ENCODE measurements around the gene HS6ST1. TPM values are rescaled to one million over a fixed set of nuclear protein-coding genes. Genes with fewer than 3 reads are reported as not detected.
A peak's percentile ranks its signal among the peaks of the same experiment; 100 is the strongest.

HS6ST1 gene
- total RNA-seq, 2 experiments from 2014 or later = 7.0 to 8.6 TPM

DNA sequence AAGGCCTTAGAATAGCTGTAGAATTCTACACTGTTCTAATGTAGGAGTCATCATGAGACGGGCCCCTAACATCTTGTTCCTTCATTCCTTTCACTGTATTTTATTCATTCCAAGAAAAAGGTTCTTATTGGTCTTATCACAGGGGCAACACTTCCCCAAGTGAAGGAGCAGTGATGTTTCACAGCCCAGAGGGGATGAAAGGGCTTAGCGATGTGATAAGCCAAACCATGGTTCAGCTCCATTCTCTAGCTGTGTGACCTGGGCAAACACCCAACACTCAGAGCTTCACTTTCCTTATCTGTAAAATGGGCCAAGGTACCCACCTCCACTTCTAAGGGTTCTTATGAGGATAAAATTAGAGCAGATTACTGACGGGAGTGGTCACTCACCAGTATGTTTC lies 25.4 kb upstream of the HS6ST1 start:
- Mint-ChIP-seq H3K27me3 (no peaks in the 10 kb centered on the region), H3K36me3 (no peaks in the 10 kb centered on the region), H3K9me3 (ENCODE audit: low read depth) (peaks cover 9% of the 10 kb centered on the region), H3K4me3 (no peak overlapping the region), H3K4me1 (no peaks in the 10 kb centered on the region), H3K27ac (no peak overlapping the region)
- DNase-seq = no peak
- no peak for ATAC-seq
- CTCF ChIA-PET = interaction anchor here (0.7 kb wide), 1 partner anchor 1546 kb away, joined by 3 read pairs; no protein-coding TSS in a partner anchor

DNA sequence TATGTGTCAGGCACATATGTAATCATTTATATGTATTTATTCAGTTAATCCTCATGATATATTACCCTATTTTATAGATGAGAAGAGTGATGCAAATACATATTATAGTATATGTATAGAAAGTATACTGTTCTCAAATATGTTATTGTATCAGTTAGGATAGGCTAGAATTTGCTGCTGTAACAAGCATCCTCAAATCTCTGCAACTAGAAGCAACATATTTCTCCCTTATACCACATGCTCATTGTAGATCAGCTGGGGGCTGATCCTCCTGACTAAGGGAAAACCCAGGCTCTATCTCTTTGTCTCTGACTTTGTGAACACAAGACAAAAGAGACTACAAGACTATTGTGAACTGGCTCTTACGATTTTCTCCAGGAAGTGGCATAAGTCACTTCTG lies 24.8 kb upstream of the HS6ST1 start:
- DNase-seq (no peak), ATAC-seq (no peak)
- H3K4me1 Mint-ChIP-seq = no peaks in the 10 kb centered on the region
- no peak overlapping the region for H3K4me3 Mint-ChIP-seq
- peaks cover 1% of the 10 kb centered on the region for H3K27me3 Mint-ChIP-seq
- CTCF ChIA-PET = no interaction called here
- H3K9me3 Mint-ChIP-seq (ENCODE audit: low read depth) = peaks cover 9% of the 10 kb centered on the region
- H3K36me3 Mint-ChIP-seq = no peaks in the 10 kb centered on the region
- H3K27ac Mint-ChIP-seq = no peak overlapping the region

- H3K4me3 Mint-ChIP-seq = no peak overlapping the region
- CTCF ChIA-PET = no interaction called here
- no peak for ATAC-seq
- peaks cover 8% of the 10 kb centered on the region for H3K27me3 Mint-ChIP-seq
- H3K9me3 Mint-ChIP-seq (ENCODE audit: low read depth) = peaks cover 9% of the 10 kb centered on the region
- no peak overlapping the region for H3K27ac Mint-ChIP-seq
- no peak for DNase-seq
- H3K36me3 Mint-ChIP-seq = no peaks in the 10 kb centered on the region
- H3K4me1 Mint-ChIP-seq = no peaks in the 10 kb centered on the region
Observed at GRCh38 chr2:128342550-128342949, 23.9 kb upstream of the HS6ST1 start.

DNA sequence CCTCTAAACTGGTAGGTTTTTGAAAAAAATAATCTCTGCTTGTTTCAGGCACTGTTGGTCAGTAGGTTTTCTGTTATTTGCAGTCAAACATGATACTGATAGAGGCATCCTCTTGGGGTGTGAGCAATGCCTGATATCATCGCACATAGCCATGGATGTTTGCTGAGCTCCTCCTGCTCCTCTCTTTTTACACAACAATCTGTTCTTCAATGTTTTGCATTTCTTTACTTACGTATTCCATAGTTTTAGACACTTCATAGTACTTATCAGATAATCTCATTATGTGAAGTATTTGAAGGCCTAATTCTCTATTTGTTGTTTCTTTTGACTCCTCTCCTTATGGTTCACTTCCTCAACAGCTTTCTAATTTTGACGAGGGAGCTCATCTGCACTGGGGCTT lies 23.0 kb upstream of the HS6ST1 start:
- Mint-ChIP-seq H3K27ac (no peak overlapping the region), H3K4me1 (no peaks in the 10 kb centered on the region), H3K27me3 (peaks cover 15% of the 10 kb centered on the region), H3K36me3 (no peaks in the 10 kb centered on the region), H3K4me3 (no peak overlapping the region), H3K9me3 (ENCODE audit: low read depth) (peaks cover 9% of the 10 kb centered on the region)
- ATAC-seq (no peak), DNase-seq (no peak)
- CTCF ChIA-PET = no interaction called here

DNA sequence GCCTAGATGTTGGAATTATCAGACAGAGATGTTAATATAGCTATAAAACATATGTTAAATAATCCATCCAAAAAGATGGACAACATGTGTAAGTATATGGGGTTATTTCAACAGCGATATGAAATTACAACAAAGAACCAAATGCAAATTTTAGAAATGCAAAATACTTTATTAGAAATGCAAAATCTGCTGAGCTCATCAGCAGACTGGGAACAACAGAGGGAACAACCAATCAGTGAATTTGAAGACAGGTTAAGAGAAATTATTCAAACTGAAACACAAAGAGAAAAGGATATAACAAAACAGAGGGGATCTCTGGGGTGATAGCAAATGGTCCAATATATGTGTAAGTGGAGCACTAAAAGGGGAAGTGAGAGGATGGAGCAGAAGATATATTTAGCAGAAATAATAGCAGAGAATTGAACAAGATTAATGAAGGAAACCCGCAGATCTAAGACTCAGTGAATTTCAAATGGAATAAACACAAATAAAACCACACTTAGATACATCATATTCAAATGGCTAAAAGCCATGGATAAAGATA lies 13.5 kb upstream of the HS6ST1 start:
- no peak overlapping the region for H3K4me3 Mint-ChIP-seq
- CTCF ChIA-PET = interaction anchor here (1.1 kb wide), 1 partner anchor 11 kb away, joined by 3 read pairs; no protein-coding TSS in a partner anchor
- peaks cover 14% of the 10 kb centered on the region for H3K9me3 Mint-ChIP-seq (ENCODE audit: low read depth)
- H3K36me3 Mint-ChIP-seq = peaks cover 2% of the 10 kb centered on the region
- H3K27me3 Mint-ChIP-seq = peaks cover 19% of the 10 kb centered on the region
- H3K4me1 Mint-ChIP-seq = peaks cover 3% of the 10 kb centered on the region
- DNase-seq = no peak
- H3K27ac Mint-ChIP-seq = no peak overlapping the region
- ATAC-seq = no peak

GRCh38 chr2:128330583-128330982 lies 11.9 kb upstream of the HS6ST1 start:
- peaks cover 2% of the 10 kb centered on the region for H3K36me3 Mint-ChIP-seq
- DNase-seq (no peak), ATAC-seq (no peak)
- CTCF ChIA-PET = no interaction called here
- H3K9me3 Mint-ChIP-seq (ENCODE audit: low read depth) = peaks cover 14% of the 10 kb centered on the region
- peaks cover 14% of the 10 kb centered on the region for H3K27me3 Mint-ChIP-seq
- no peak overlapping the region for H3K27ac Mint-ChIP-seq
- peaks cover 3% of the 10 kb centered on the region for H3K4me1 Mint-ChIP-seq
- no peak overlapping the region for H3K4me3 Mint-ChIP-seq

- Mint-ChIP-seq H3K4me3 (no peak overlapping the region), H3K36me3 (peaks cover 2% of the 10 kb centered on the region), H3K9me3 (ENCODE audit: low read depth) (peaks cover 14% of the 10 kb centered on the region), H3K4me1 (peaks cover 3% of the 10 kb centered on the region), H3K27me3 (peaks cover 14% of the 10 kb centered on the region), H3K27ac (no peak overlapping the region)
- no peak for DNase-seq
- no peak for ATAC-seq
- CTCF ChIA-PET = no interaction called here
Observed at GRCh38 chr2:128329607-128330006, 10.9 kb upstream of the HS6ST1 start.

DNA sequence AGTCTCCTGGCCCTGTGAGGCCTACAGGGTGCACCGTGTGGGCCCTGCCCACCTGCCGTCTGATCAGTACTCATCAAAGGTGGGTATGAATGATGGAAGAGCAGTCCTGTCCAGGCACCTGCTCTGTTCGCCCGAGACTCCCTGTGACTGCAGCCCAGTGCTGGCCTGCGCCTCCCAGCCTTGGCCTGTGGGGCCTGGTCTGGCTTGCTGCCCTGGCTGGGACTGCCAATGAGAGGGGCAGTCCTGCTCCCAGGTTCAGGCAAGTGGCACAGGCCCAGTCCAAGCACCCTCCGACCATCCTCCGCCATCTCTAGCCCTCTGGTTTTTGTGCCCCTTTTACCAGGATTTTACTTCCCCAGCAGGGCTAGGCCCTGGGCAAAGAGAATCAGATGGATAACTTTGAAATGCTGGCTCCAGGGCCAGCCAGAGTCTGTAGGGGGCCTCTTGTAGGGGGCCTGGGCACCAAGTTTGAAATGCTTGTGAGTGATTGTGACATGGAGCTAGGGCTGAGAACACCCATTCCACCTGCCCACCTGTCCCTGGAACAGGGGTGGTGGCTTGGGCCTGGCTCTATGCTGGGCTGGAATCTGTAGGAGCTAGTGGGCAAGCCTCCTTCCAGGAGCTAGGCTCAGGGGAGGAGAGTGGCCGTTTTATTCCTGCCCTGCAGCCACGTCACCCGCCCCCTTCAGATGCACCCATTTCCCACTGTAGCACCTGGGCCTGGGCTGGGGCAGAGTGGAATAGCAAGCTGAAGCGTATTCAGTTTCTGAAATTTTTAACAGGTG lies 8.7 kb upstream of the HS6ST1 start:
- ATAC-seq (no peak), DNase-seq (no peak)
- Mint-ChIP-seq H3K27me3 (peaks cover 8% of the 10 kb centered on the region), H3K36me3 (peaks cover 2% of the 10 kb centered on the region), H3K4me1 (peaks cover 3% of the 10 kb centered on the region), H3K27ac (no peak overlapping the region), H3K9me3 (ENCODE audit: low read depth) (peaks cover 8% of the 10 kb centered on the region), H3K4me3 (no peak overlapping the region)
- CTCF ChIA-PET = no interaction called here

GRCh38 chr2:128326346-128326745 lies 7.7 kb upstream of the HS6ST1 start:
- H3K4me3 Mint-ChIP-seq = no peak overlapping the region
- peaks cover 6% of the 10 kb centered on the region for H3K4me1 Mint-ChIP-seq
- H3K36me3 Mint-ChIP-seq = no peaks in the 10 kb centered on the region
- no peaks in the 10 kb centered on the region for H3K9me3 Mint-ChIP-seq (ENCODE audit: low read depth)
- peaks cover 4% of the 10 kb centered on the region for H3K27me3 Mint-ChIP-seq
- CTCF ChIA-PET = no interaction called here
- no peak for DNase-seq
- H3K27ac Mint-ChIP-seq = no peak overlapping the region
- no peak for ATAC-seq

DNA sequence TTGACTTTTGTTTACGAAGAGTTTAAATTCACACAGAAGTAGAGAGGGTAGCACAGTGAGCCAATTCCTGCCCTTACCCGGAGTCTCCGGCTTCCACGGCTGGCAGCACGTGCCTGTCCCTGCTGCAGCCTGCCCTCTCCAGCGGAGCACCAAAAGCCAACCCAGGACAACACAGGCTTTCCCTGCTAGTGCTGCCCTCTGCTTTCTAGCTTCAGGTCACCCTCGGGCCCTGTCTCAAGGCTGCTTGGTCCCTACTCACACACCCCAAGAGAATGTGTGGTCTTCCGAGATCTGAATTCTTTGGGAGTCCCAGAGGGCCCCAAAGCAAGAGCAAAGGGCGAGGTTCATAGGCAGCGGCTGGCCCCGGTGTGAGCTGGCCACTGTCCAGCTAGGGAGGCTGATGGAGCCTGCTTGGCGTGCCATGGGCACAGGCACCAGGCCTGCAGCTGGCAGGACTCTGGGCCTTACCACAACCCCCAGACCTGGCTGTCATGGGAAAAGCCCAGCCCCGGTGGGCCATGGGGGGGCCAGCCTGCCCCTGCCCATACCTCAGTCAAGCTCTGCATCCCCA lies 7.0 kb upstream of the HS6ST1 start:
- no peaks in the 10 kb centered on the region for H3K9me3 Mint-ChIP-seq (ENCODE audit: low read depth)
- H3K4me3 Mint-ChIP-seq = no peak overlapping the region
- ATAC-seq = no peak
- CTCF ChIA-PET = no interaction called here
- H3K27me3 Mint-ChIP-seq = peaks cover 10% of the 10 kb centered on the region
- no peaks in the 10 kb centered on the region for H3K36me3 Mint-ChIP-seq
- peaks cover 8% of the 10 kb centered on the region for H3K4me1 Mint-ChIP-seq
- no peak overlapping the region for H3K27ac Mint-ChIP-seq
- no peak for DNase-seq

DNA sequence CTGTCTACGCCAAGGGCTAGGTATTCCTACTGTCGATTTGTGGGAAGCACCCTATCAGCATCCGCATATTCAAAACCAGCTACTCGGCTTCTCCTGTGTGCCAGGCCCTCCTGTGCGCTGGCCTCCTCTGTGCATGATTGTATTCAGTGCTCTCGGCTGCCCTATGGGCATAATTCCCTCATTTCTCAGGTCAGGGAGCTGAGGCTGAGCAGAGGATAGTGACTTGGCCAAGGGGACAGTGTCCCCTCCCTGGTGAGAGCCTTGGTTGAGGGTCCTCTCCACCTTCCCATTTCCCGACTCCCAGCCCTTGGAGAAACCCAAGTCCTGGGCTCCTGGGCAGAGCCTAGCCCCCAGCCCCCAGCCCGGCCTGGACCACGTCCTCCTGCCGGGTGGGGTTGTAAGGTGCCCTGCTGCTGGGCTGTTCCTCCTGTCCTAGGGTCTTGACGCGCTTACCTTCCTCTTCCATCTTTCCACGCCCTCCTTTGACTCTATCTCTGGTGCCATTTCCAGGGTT lies 6.3 kb upstream of the HS6ST1 start:
- H3K36me3 Mint-ChIP-seq = no peaks in the 10 kb centered on the region
- peaks cover 15% of the 10 kb centered on the region for H3K27me3 Mint-ChIP-seq
- H3K27ac Mint-ChIP-seq = no peak overlapping the region
- ATAC-seq (no peak), DNase-seq (no peak)
- H3K4me1 Mint-ChIP-seq = peaks cover 7% of the 10 kb centered on the region
- H3K4me3 Mint-ChIP-seq = no peak overlapping the region
- CTCF ChIA-PET = no interaction called here
- H3K9me3 Mint-ChIP-seq (ENCODE audit: low read depth) = no peaks in the 10 kb centered on the region

DNA sequence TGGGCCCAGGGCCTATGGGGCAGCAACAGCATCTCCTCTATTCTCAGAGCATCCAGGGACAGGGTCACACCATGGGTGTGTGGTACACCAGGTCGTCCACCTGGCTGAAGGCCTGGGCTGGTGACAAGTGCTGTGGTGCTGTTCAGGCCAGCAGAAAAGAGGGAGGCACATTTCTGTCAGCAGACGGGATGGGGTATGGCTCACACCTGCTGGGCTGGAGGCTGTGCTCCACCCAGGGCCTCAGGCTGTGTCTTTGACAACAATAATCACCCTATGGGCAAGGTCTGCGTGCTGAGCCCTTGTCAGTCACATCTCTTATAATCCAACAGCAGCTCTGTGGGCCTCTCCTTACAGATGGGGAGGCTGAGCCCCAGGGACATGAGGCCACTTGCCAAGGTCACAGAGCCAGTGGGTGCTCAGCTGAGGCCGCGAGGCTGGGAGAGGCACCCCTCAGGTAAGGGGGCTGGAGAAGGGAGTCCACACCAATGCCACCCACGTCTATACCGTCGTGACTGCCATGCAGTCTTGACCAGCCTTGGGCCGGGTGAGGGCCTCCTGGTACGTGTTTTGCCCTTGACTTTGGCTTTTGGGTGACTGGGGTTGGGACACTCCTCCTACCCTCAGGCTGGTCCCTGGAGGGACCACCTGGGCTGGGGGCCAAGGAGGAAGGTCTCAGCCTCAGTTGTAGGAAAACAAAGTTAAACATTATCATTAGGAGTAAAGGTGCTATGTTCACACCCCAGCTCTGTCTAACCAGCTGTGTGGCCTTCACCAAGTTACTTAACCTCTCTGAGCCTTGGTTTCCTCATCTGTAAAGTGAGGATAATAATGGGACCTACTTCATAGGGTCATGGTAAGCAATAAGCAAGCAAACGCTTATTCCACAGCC lies 5.6 kb upstream of the HS6ST1 start:
- Mint-ChIP-seq H3K27ac (no peak overlapping the region), H3K36me3 (no peaks in the 10 kb centered on the region), H3K27me3 (peaks cover 15% of the 10 kb centered on the region), H3K4me1 (peaks cover 5% of the 10 kb centered on the region), H3K4me3 (no peak overlapping the region), H3K9me3 (ENCODE audit: low read depth) (no peaks in the 10 kb centered on the region)
- CTCF ChIA-PET = no interaction called here
- ATAC-seq (no peak), DNase-seq (no peak)

- Mint-ChIP-seq H3K9me3 (ENCODE audit: low read depth) (no peaks in the 10 kb centered on the region), H3K27me3 (peaks cover 15% of the 10 kb centered on the region), H3K4me3 (no peak overlapping the region), H3K36me3 (no peaks in the 10 kb centered on the region), H3K4me1 (peaks cover 5% of the 10 kb centered on the region), H3K27ac (no peak overlapping the region)
- ATAC-seq (no peak), DNase-seq (peak; percentile 23)
- CTCF ChIA-PET = no interaction called here
Observed at GRCh38 chr2:128323555-128323931, 4.9 kb upstream of the HS6ST1 start.
